Sigmoid colon (tissue), 7 donors: Measurements from ENCODE around the gene CHI3L1. TPM values are rescaled to one million over a fixed set of nuclear protein-coding genes. Genes with fewer than 3 reads are reported as not detected.

ENCODE experiments used
- DNase-seq: peaks from one replicate; pipeline ENCODE4 v3.0.0-alpha.2; 2019
- H3K27ac ChIP-seq, 4 donors: fragments of 200-600 bp; sonication (generic); one replicate each; pipeline ENCODE4 v1.5.1; 2016 to 2019; ENCODE audit warnings: mild to moderate bottlenecking in 1 of 4
- H3K27me3 ChIP-seq, 3 donors: fragments of 200-600 bp; sonication (generic); one replicate each; pipeline ENCODE4 v1.5.1; 2019; ENCODE audit warnings: mild to moderate bottlenecking in 1 of 3
- H3K36me3 ChIP-seq, 4 donors: fragments of 200-600 bp; sonication (generic); one replicate each; pipeline ENCODE4 v1.5.1; 2016 to 2019
- H3K4me1 ChIP-seq, 4 donors: fragments of 200-600 bp; sonication (generic); one replicate each; pipeline ENCODE4 v1.5.1; 2017 to 2019
- H3K4me3 ChIP-seq, 4 donors: fragments of 200-600 bp; sonication (generic); one replicate each; pipeline ENCODE4 v1.5.1; 2017 to 2019; ENCODE audit warnings: mild to moderate bottlenecking in 2 of 4, moderate library complexity in 1 of 4
- H3K9me3 ChIP-seq, 4 donors: fragments of 200-600 bp in 3 of 4; sonication (generic) in 3 of 4; one replicate each; pipeline versions ENCODE4 v1.5.1 to v1.6.1; 2013 to 2019
- CTCF ChIP-seq, 4 experiments: fragments of 450-650 bp in 3 of 4; fragments of 200-600 bp in 1 of 4; IDR thresholded peaks; one replicate each; pipeline ENCODE4 v1.5.1; 2016 to 2019; ENCODE audit warnings: antibody characterized with exemption in 4 of 4, mild to moderate bottlenecking in 3 of 4, moderate library complexity in 2 of 4
- EP300 ChIP-seq, 4 donors: sonication (generic); formaldehyde crosslinking; IDR thresholded peaks; one replicate each; pipeline ENCODE4 v1.6.1; 2017; ENCODE audit warnings: antibody characterized with exemption in 4 of 4
- POLR2A ChIP-seq, 2 donors: fragments of 450-650 bp; IDR thresholded peaks; one replicate each; pipeline ENCODE4 v1.6.1; 2016; ENCODE audit warnings: antibody characterized with exemption in 2 of 2, mild to moderate bottlenecking in 2 of 2, moderate library complexity in 2 of 2
- POLR2AphosphoS5 ChIP-seq, 4 donors: sonication (generic); formaldehyde crosslinking; IDR thresholded peaks; one replicate each; pipeline ENCODE4 v1.6.1; 2017; ENCODE audit warnings: antibody characterized with exemption in 4 of 4
- WGBS, 2 donors: extraction: QIAGEN DNeasy Blood & Tissue Kit; methylation state at CpG; one replicate each; pipeline ENCODE4 v1.1.7; 2013; 5-methylcytosine and 5-hydroxymethylcytosine counted together
- intact Hi-C: fragments of 100-400 bp; cut with DNase I; formaldehyde crosslinking; loops from one replicate; pipeline ENCODE4 v1.15.1; 2023
- polyA plus RNA-seq, 3 donors: library from polyadenylated mRNA; stranded (reverse); fragments of 200-250 nt; gene quantifications; one replicate each; pipeline ENCODE4 v1.2.3, GENCODE V29; 2013
- total RNA-seq, 4 donors: library from RNA; depleted of rRNA; stranded (reverse); fragments of >200 nt; gene quantifications; one replicate each; pipeline ENCODE4 v1.1.0, GENCODE V29; 2016
- donor health status: healthy with polysubstance abuse.
- donor health status: Bipolar disorder and iron deficiency.
- donor health status: healthy.

The CHI3L1 gene
- total and polyA plus RNA-seq, 7 donors = 1.2 to 28.8 (median 3.7) TPM; not detected in 1

DNA sequence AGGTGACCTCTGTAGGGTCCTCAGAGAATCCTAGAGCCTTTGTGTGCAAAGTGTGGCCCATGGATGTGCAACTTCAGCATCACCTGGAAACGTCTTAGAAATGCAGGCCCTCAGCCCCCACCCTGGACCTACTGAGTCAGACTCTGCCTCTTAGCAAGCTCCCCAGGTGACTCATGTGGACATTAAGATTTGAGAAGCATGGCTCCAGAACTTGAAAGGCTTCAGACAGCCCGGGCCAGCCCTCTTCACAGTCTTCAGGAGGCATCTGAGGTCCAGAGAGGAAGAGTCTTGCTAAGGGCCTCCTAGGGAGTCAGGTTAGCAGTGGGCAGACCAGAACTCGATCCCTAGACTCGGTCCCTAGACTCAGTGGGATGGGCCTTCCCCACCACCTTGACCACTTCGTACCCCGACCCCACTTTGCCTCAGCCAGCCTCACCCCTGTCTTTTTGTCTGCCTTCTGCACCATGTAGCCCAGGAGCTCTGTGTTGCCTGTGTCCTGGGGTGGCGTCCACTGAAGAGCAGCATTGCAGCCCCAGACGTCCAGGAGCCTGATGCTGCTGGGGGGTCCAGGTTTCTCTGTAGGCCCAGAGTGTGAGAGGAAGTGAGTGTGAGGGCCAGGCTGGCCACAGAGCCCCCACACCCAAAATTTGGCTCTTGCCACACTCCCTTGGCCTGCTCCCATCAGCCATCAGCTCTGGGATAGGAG lies 15.7 kb downstream of the CHI3L1 start:
- TF ChIP-seq POLR2A (IDR thresholded peaks at IDR 0.05) (no peak), EP300 (IDR thresholded peaks at IDR 0.05) (no peak), CTCF (IDR thresholded peaks at IDR 0.05) (no peak), POLR2AphosphoS5 (IDR thresholded peaks at IDR 0.05) (no peak)
- no peak overlapping the region for H3K27ac ChIP-seq
- no peaks in the 10 kb centered on the region for H3K9me3 ChIP-seq
- intact Hi-C loops = loop anchor here (5.0 kb wide), 1 partner anchor 43 kb away; the partner anchor contains the start of gene ADORA1
- H3K27me3 ChIP-seq = no peaks in the 10 kb centered on the region
- DNase-seq = no peak
- H3K4me1 ChIP-seq = no peaks in the 10 kb centered on the region
- 77 to 88% methylated on average over 8 of the region's 8 CpGs for WGBS, 2 donors
- H3K36me3 ChIP-seq = no peaks in the 10 kb centered on the region
- H3K4me3 ChIP-seq = no peak overlapping the region

- no peak for TF ChIP-seq CTCF (IDR thresholded peaks at IDR 0.05)
- TF ChIP-seq POLR2A (IDR thresholded peaks at IDR 0.05) = no peak
- no peak for TF ChIP-seq POLR2AphosphoS5 (IDR thresholded peaks at IDR 0.05)
- TF ChIP-seq EP300 (IDR thresholded peaks at IDR 0.05) = no peak
- intact Hi-C loops = loop anchor here (5.0 kb wide), 1 partner anchor 43 kb away; the partner anchor contains the start of gene ADORA1
- Histone ChIP-seq H3K9me3 (no peaks in the 10 kb centered on the region), H3K27ac (no peak overlapping the region), H3K27me3 (no peaks in the 10 kb centered on the region), H3K4me3 (no peak overlapping the region), H3K36me3 (no peaks in the 10 kb centered on the region), H3K4me1 (no peaks in the 10 kb centered on the region)
- 90 to 91% methylated on average over 21 of the region's 21 CpGs for WGBS, 2 donors
- DNase-seq = no peak
Observed at GRCh38 chr1:203169770-203170520, 16.6 kb downstream of the CHI3L1 start.

DNA sequence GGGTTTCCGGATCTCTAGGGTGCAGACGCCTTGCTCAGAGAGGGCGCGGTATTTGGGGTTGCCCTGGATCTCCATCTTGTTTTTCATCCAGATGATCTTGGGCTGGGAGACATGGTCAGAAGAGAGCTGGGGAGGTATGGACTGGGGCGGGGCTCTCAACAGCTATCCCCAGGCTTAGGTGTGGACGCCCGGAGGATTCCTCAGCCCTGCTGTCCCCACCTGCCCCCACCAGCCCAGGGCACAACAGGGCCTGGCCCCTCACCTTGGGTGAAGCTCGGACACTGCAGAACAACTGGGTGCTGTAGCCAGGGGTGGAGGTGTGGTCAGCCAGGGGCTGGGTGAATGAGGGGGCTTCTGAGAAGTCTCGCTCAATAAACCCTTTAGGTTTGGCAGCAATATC lies 17.5 kb downstream of the CHI3L1 start:
- H3K27ac ChIP-seq = no peak overlapping the region
- 85 to 95% methylated on average over 9 of the region's 9 CpGs for WGBS, 2 donors
- no peaks in the 10 kb centered on the region for H3K9me3 ChIP-seq
- no peaks in the 10 kb centered on the region for H3K27me3 ChIP-seq
- H3K4me3 ChIP-seq = no peak overlapping the region
- H3K36me3 ChIP-seq = no peaks in the 10 kb centered on the region
- TF ChIP-seq POLR2AphosphoS5 (IDR thresholded peaks at IDR 0.05) (no peak), CTCF (IDR thresholded peaks at IDR 0.05) (no peak), EP300 (IDR thresholded peaks at IDR 0.05) (no peak), POLR2A (IDR thresholded peaks at IDR 0.05) (no peak)
- intact Hi-C loops = no loop called here
- no peaks in the 10 kb centered on the region for H3K4me1 ChIP-seq
- DNase-seq = no peak

DNA sequence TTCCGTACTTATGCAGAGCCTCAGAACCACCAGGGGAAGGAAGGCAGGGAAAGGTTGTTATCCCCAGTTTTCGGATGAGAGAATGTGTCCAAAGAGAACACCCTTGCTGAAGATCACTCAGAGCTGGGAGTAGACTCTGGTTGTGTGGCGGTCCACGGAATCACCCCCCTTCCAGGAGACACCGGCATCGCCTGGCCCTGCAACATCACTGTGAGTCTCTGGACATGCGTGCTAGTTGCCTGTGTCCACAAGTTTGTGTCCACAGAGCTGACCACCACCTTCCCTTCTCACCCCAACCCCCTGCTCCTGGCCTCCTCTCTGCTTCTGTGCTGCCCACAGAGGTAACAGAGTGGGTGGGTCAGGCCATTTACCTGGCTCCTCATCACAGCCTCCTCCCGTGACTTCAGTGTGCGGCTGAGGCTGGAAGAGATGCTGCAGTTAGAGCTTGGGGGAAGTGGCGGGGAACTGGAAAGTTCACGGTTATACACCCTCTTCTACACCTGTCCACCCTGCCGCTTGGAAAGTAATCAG lies 18.2 kb downstream of the CHI3L1 start:
- Histone ChIP-seq H3K27me3 (no peaks in the 10 kb centered on the region), H3K36me3 (no peaks in the 10 kb centered on the region), H3K27ac (no peak overlapping the region), H3K4me1 (no peaks in the 10 kb centered on the region), H3K9me3 (no peaks in the 10 kb centered on the region), H3K4me3 (no peak overlapping the region)
- WGBS, 2 donors = 92 to 94% methylated on average over 12 of the region's 12 CpGs
- DNase-seq = no peak
- intact Hi-C loops = no loop called here
- TF ChIP-seq CTCF (IDR thresholded peaks at IDR 0.05) (no peak), POLR2AphosphoS5 (IDR thresholded peaks at IDR 0.05) (no peak), EP300 (IDR thresholded peaks at IDR 0.05) (no peak)
